GM10266 (cell line): Measurements from ENCODE around the gene FHIT.

Source experiments
- DNase-seq: peaks from one replicate; pipeline ENCODE4 v3.0.0; 2012; ENCODE audit errors: extremely low spot score
- TF ChIP-seq, protein P1 (sequence below): IDR thresholded peaks from 2 replicates; pipeline ENCODE4 v1.5.1; 2012; ENCODE audit warnings: mild to moderate bottlenecking, low read depth; ENCODE audit not compliant: control insufficient read depth, insufficient read depth; ENCODE audit errors: missing control alignments

Gene FHIT

GRCh38 chr3:59709702-59710553 lies 1541.3 kb downstream of the FHIT start:
- DNase-seq: no peak
- TF ChIP-seq, protein P1, sequence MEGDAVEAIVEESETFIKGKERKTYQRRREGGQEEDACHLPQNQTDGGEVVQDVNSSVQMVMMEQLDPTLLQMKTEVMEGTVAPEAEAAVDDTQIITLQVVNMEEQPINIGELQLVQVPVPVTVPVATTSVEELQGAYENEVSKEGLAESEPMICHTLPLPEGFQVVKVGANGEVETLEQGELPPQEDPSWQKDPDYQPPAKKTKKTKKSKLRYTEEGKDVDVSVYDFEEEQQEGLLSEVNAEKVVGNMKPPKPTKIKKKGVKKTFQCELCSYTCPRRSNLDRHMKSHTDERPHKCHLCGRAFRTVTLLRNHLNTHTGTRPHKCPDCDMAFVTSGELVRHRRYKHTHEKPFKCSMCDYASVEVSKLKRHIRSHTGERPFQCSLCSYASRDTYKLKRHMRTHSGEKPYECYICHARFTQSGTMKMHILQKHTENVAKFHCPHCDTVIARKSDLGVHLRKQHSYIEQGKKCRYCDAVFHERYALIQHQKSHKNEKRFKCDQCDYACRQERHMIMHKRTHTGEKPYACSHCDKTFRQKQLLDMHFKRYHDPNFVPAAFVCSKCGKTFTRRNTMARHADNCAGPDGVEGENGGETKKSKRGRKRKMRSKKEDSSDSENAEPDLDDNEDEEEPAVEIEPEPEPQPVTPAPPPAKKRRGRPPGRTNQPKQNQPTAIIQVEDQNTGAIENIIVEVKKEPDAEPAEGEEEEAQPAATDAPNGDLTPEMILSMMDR: no peak

DNA sequence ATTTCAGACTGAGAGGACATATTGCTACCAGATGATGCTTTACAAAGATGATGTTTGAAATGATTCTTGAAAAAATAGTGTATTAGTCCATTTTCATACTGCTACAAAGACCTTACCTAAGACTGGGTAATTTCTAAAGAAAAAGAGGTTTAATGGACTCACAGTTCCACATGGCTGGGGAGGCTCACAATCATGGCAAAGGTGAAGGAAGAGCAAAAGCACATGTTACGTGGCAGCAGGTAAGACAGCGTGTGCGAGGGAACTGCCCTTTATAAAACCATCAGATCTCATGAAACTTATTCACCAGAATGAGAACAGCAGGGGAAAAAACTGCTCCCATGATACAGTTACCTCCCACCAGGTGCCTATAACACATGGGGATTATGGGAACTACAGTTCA lies 1543.0 kb downstream of the FHIT start:
- no peak for DNase-seq
- TF ChIP-seq, protein P1: no peak

- no peak for DNase-seq
Measured at GRCh38 chr3:59704292-59704691, 1547.0 kb downstream of the FHIT start.

GRCh38 chr3:59699648-59700320 lies 1551.5 kb downstream of the FHIT start:
- no peak for DNase-seq
- TF ChIP-seq, protein P1: no peak

More at GRCh38 chr3:59704292-59704691, 1547.0 kb downstream of the FHIT start:
- TF ChIP-seq, protein P1: no peak
